ENCODE data around the gene RIN2. TPM values are rescaled to one million over a fixed set of nuclear protein-coding genes. Genes with fewer than 3 reads are reported as not detected.

The RIN2 gene
- total RNA-seq, 2 donors from 2014 or later: 20.4 to 34.0 TPM

GRCh38 chr20:19727251-19727847 is 30.7 kb upstream of the RIN2 start:
- WGBS, 2 donors: 88 to 90% methylated on average over 10 of the region's 10 CpGs
- intact Hi-C loops (cut with DNase I): no loop called here
- H3K27ac ChIP-seq: no peak overlapping the region
- H3K36me3 ChIP-seq (replicated peaks in 1 of 2; ENCODE audit: insufficient read depth in 1 of 2, low read depth in 2 of 2): no peaks in the 10 kb centered on the region
- TF ChIP-seq, protein P1, sequence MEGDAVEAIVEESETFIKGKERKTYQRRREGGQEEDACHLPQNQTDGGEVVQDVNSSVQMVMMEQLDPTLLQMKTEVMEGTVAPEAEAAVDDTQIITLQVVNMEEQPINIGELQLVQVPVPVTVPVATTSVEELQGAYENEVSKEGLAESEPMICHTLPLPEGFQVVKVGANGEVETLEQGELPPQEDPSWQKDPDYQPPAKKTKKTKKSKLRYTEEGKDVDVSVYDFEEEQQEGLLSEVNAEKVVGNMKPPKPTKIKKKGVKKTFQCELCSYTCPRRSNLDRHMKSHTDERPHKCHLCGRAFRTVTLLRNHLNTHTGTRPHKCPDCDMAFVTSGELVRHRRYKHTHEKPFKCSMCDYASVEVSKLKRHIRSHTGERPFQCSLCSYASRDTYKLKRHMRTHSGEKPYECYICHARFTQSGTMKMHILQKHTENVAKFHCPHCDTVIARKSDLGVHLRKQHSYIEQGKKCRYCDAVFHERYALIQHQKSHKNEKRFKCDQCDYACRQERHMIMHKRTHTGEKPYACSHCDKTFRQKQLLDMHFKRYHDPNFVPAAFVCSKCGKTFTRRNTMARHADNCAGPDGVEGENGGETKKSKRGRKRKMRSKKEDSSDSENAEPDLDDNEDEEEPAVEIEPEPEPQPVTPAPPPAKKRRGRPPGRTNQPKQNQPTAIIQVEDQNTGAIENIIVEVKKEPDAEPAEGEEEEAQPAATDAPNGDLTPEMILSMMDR (IDR thresholded peaks at IDR 0.05): no peak
- no peak for TF ChIP-seq POLR2A (IDR thresholded peaks at IDR 0.05)
- no peak for DNase-seq
- H3K4me3 ChIP-seq: no peak overlapping the region
- ATAC-seq: no peak
- H3K27me3 ChIP-seq: no peaks in the 10 kb centered on the region
- H3K4me1 ChIP-seq: no peaks in the 10 kb centered on the region
- H3K9me3 ChIP-seq: no peaks in the 10 kb centered on the region

- intact Hi-C loops (cut with DNase I): no loop called here
- no peak for TF ChIP-seq POLR2A (IDR thresholded peaks at IDR 0.05)
- TF ChIP-seq, protein P1 (IDR thresholded peaks at IDR 0.05): no peak
- H3K4me3 ChIP-seq: no peak overlapping the region
- no peak overlapping the region for H3K27ac ChIP-seq
- ATAC-seq (no peak), DNase-seq (no peak)
- H3K27me3 ChIP-seq: no peaks in the 10 kb centered on the region
- H3K9me3 ChIP-seq: no peaks in the 10 kb centered on the region
- no peaks in the 10 kb centered on the region for H3K4me1 ChIP-seq
- H3K36me3 ChIP-seq (replicated peaks in 1 of 2; ENCODE audit: insufficient read depth in 1 of 2, low read depth in 2 of 2): no peaks in the 10 kb centered on the region
- WGBS, 2 donors: 76 to 81% methylated on average over 4 of the region's 4 CpGs
These were observed 28.4 kb upstream of the RIN2 start for GRCh38 chr20:19729672-19730071.

GRCh38 chr20:19730706-19731105 is 27.4 kb upstream of the RIN2 start:
- H3K27me3 ChIP-seq: no peaks in the 10 kb centered on the region
- no peak for TF ChIP-seq POLR2A (IDR thresholded peaks at IDR 0.05)
- TF ChIP-seq, protein P1 (IDR thresholded peaks at IDR 0.05): no peak
- no peak overlapping the region for H3K27ac ChIP-seq
- no peaks in the 10 kb centered on the region for H3K36me3 ChIP-seq (replicated peaks in 1 of 2; ENCODE audit: insufficient read depth in 1 of 2, low read depth in 2 of 2)
- peaks cover 3% of the 10 kb centered on the region for H3K4me1 ChIP-seq
- ATAC-seq (no peak), DNase-seq (no peak)
- no peaks in the 10 kb centered on the region for H3K9me3 ChIP-seq
- WGBS, 2 donors: 71 to 72% methylated on average over 7 of the region's 7 CpGs
- H3K4me3 ChIP-seq: no peak overlapping the region
- intact Hi-C loops (cut with DNase I): no loop called here

DNA sequence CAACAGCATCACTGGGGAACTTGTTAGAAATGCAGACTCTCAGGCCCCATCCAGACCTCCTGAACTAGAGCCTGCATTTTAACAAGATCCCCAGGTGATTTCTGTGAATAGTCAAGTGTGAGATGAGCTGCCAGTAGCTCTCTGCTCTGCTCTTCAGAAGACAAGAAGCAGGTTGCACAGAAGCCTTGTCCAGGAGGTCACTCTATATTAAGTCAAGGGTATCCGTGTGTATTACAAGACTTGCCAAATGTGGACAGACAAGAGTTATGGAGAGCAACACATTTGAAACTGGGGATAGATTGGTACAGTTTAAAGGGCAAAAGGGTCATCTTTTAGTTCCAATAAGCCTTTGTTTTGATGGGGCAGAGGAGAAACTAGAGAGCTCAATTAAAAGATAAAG is 23.2 kb upstream of the RIN2 start:
- WGBS, 2 donors: 89% methylated on average over 1 of the region's 1 CpG
- no peak overlapping the region for H3K27ac ChIP-seq
- intact Hi-C loops (cut with DNase I): no loop called here
- no peak overlapping the region for H3K4me3 ChIP-seq
- ATAC-seq: no peak
- no peaks in the 10 kb centered on the region for H3K9me3 ChIP-seq
- H3K36me3 ChIP-seq (replicated peaks in 1 of 2; ENCODE audit: insufficient read depth in 1 of 2, low read depth in 2 of 2): no peaks in the 10 kb centered on the region
- no peaks in the 10 kb centered on the region for H3K27me3 ChIP-seq
- TF ChIP-seq, protein P1 (IDR thresholded peaks at IDR 0.05): no peak
- TF ChIP-seq POLR2A (IDR thresholded peaks at IDR 0.05): no peak
- peaks cover 4% of the 10 kb centered on the region for H3K4me1 ChIP-seq
- DNase-seq: no peak

- H3K27ac ChIP-seq: no peak overlapping the region
- no peaks in the 10 kb centered on the region for H3K9me3 ChIP-seq
- no peaks in the 10 kb centered on the region for H3K27me3 ChIP-seq
- H3K4me3 ChIP-seq: no peak overlapping the region
- H3K36me3 ChIP-seq (replicated peaks in 1 of 2; ENCODE audit: insufficient read depth in 1 of 2, low read depth in 2 of 2): no peaks in the 10 kb centered on the region
- TF ChIP-seq, protein P1 (IDR thresholded peaks at IDR 0.05): no peak
- no peak for TF ChIP-seq POLR2A (IDR thresholded peaks at IDR 0.05)
- 36 to 42% methylated on average over 6 of the region's 6 CpGs for WGBS, 2 donors
- ATAC-seq (peak; percentile 79), DNase-seq (peak in 3 of 4 donors; percentile 50 to 81 (median 66))
- H3K4me1 ChIP-seq: peaks cover 4% of the 10 kb centered on the region
- intact Hi-C loops (cut with DNase I): no loop called here
These were observed 22.6 kb upstream of the RIN2 start for GRCh38 chr20:19735446-19735845.
